ENCODE measurements around the gene STRN4.

GRCh38 chr19:46687438-46688145 is 58.7 kb downstream of the STRN4 start:
- TF ChIP-seq GATA3 (IDR thresholded peaks at IDR 0.05; ENCODE audit: low read depth, low read length) (no peak), GATA2 (IDR thresholded peaks at IDR 0.05; ENCODE audit: low read depth, low read length) (no peak)

All from SH-SY5Y (cell line).